HCT116 (cell line): ENCODE data around the gene EPC1. TPM values are rescaled to one million over a fixed set of nuclear protein-coding genes. Genes with fewer than 3 reads are reported as not detected.

Source experiments
- ATAC-seq: fragments of 200-7000 bp; cut with Tn5 transposase; 2 replicates; pipeline ENCODE4 v1.9.1; 2020; ENCODE audit warnings: mild to moderate bottlenecking, moderate library complexity
- BruUV-seq: library from RNA; stranded (reverse); fragments of 400-500 nt; replicated peaks from 2 replicates; lab custom pipeline; 2021; lab: Mats Ljungman, UMichigan
- CTCF ChIA-PET: fragments of 300-600 bp; sonication (Branson Sonifier 250); formaldehyde crosslinking; loops from one replicate; lab custom pipeline; 2021; ENCODE audit warnings: antibody characterized with exemption; lab: Charles Lee
- POLR2A ChIA-PET: fragments of 300-600, 350-600 bp; sonication (Branson Sonifier 250); formaldehyde crosslinking; loops from one replicate; lab custom pipeline; 2021; ENCODE audit warnings: antibody characterized with exemption; lab: Charles Lee
- RAD21 ChIA-PET, 2 experiments: fragments of 300-600 bp; sonication (Branson Sonifier 250); formaldehyde crosslinking; loops; one replicate each; lab custom pipeline; 2023; ENCODE audit warnings: low total read pairs in 2 of 2; ENCODE audit not compliant: uncharacterized antibody in 2 of 2, unreplicated experiment in 2 of 2, low non-redundant PET in 1 of 2; lab: Charles Lee
- DNase-seq: peaks from one replicate; pipeline ENCODE4 v3.0.0-alpha.2; 2010; ENCODE audit warnings: low read depth, low spot score
- H2AFZ ChIP-seq: fragments of 200-600 bp; shearing (Covaris generic), sonication (generic); 2 replicates; pipeline ENCODE4 v1.6.1; 2017; ENCODE audit warnings: low read depth, mixed run types, mixed read lengths, antibody characterized with exemption, low read length; ENCODE audit not compliant: poor library complexity, severe bottlenecking
- H3K27ac ChIP-seq: 2 replicates; pipeline ENCODE4 v1.5.1; 2012; ENCODE audit warnings: low read depth, low read length
- H3K27me3 ChIP-seq: fragments of 200-600 bp; sonication (generic); 2 replicates; pipeline ENCODE4 v1.6.1; 2016; ENCODE audit warnings: mixed run types, low read length, mixed read lengths; ENCODE audit not compliant: insufficient read depth
- H3K36me3 ChIP-seq, 2 experiments: fragments of 200-500 bp in 1 of 2; fragments of 200-600 bp in 1 of 2; sonication (Bioruptor generic) in 1 of 2; sonication (generic) in 1 of 2; 2 replicates each; pipeline versions ENCODE4 v1.5.1 to v1.6.1; 2014 to 2016; ENCODE audit warnings: low read length in 2 of 2, inconsistent platforms in 1 of 2, mixed read lengths in 1 of 2, mixed run types in 1 of 2; ENCODE audit not compliant: insufficient read depth in 2 of 2, control insufficient read depth in 1 of 2
- H3K4me1 ChIP-seq, 2 experiments: fragments of 200-600 bp in 1 of 2; sonication (generic) in 1 of 2; 2 replicates each; pipeline versions ENCODE4 v1.5.1 to v1.6.1; 2012 to 2017; ENCODE audit warnings: low read length in 2 of 2, inconsistent platforms in 1 of 2, mild to moderate bottlenecking in 1 of 2, mixed read lengths in 1 of 2, mixed run types in 1 of 2, moderate library complexity in 1 of 2; ENCODE audit not compliant: insufficient read depth in 2 of 2, control insufficient read depth in 1 of 2
- H3K4me2 ChIP-seq: fragments of 200-600 bp; sonication (generic); 2 replicates; pipeline ENCODE4 v1.6.1; 2017; ENCODE audit warnings: mixed run types, low read length, mixed read lengths
- H3K4me3 ChIP-seq, 2 experiments: fragments of 200-600 bp in 1 of 2; sonication (generic) in 1 of 2; replicated peaks in 1 of 2; 2 replicates each; pipeline ENCODE4 v1.5.1; 2011 to 2016; ENCODE audit warnings: low read length in 2 of 2, control low read depth in 1 of 2, low read depth in 1 of 2, mild to moderate bottlenecking in 1 of 2, mixed read lengths in 1 of 2, mixed run types in 1 of 2
- H3K79me2 ChIP-seq: fragments of 200-600 bp; sonication (generic); 2 replicates; pipeline ENCODE4 v1.6.1; 2017; ENCODE audit warnings: mild to moderate bottlenecking, mixed run types, low read length, moderate library complexity, mixed read lengths; ENCODE audit not compliant: insufficient read depth
- H3K9ac ChIP-seq: fragments of 200-600 bp; sonication (generic); 2 replicates; pipeline ENCODE4 v1.6.1; 2016; ENCODE audit warnings: low read length, mixed read lengths
- H3K9me2 ChIP-seq: fragments of 200-600 bp; sonication (generic), shearing (Covaris generic); 2 replicates; pipeline ENCODE4 v1.6.1; 2017; ENCODE audit warnings: mixed run types, mild to moderate bottlenecking, moderate library complexity; ENCODE audit not compliant: insufficient read depth
- H3K9me3 ChIP-seq, 2 experiments: fragments of 200-500 bp in 1 of 2; fragments of 200-600 bp in 1 of 2; sonication (Bioruptor generic) in 1 of 2; sonication (generic) in 1 of 2; 2 replicates each; pipeline ENCODE4 v1.6.1; 2014 to 2017; ENCODE audit warnings: low read length in 2 of 2, mixed read lengths in 2 of 2, inconsistent platforms in 1 of 2, low read depth in 1 of 2, mild to moderate bottlenecking in 1 of 2, mixed run types in 1 of 2, moderate library complexity in 1 of 2; ENCODE audit not compliant: control insufficient read depth in 1 of 2, insufficient read depth in 1 of 2
- H4K20me1 ChIP-seq: fragments of 200-600 bp; sonication (generic), shearing (Covaris generic); 2 replicates; pipeline ENCODE4 v1.6.1; 2017; ENCODE audit warnings: mixed run types, mild to moderate bottlenecking, moderate library complexity; ENCODE audit not compliant: insufficient read depth
- ATF3 ChIP-seq: IDR thresholded peaks from 2 replicates; pipeline ENCODE4 v1.6.1; 2012
- CBX3 ChIP-seq: IDR thresholded peaks from 2 replicates; pipeline ENCODE4 v1.6.1; 2012; ENCODE audit warnings: low read depth
- CEBPB ChIP-seq: IDR thresholded peaks from 2 replicates; pipeline ENCODE4 v1.6.1; 2012; ENCODE audit warnings: low read depth
- EGR1 ChIP-seq: IDR thresholded peaks from 2 replicates; pipeline ENCODE4 v1.6.1; 2012; ENCODE audit warnings: low read depth
- ELF1 ChIP-seq: IDR thresholded peaks from 2 replicates; pipeline ENCODE4 v1.6.1; 2012; ENCODE audit warnings: low read depth, borderline replicate concordance
- EZH2 ChIP-seq: fragments of 200-600 bp; sonication (generic); IDR thresholded peaks from 2 replicates; pipeline ENCODE4 v1.6.1; 2017; ENCODE audit warnings: antibody characterized with exemption, mixed run types
- EZH2phosphoT487 ChIP-seq: fragments of 200-600 bp; IDR thresholded peaks from 2 replicates; pipeline ENCODE4 v1.6.1; 2018; ENCODE audit warnings: antibody characterized with exemption, borderline replicate concordance
- FOSL1 ChIP-seq: IDR thresholded peaks from 2 replicates; pipeline ENCODE4 v1.6.1; 2012; ENCODE audit warnings: low read depth
- JUND ChIP-seq: IDR thresholded peaks from 2 replicates; pipeline ENCODE4 v1.6.1; 2012
- POLR2A ChIP-seq: IDR thresholded peaks from 2 replicates; pipeline ENCODE4 v1.7.0; 2011; ENCODE audit warnings: borderline replicate concordance; ENCODE audit not compliant: insufficient read depth, insufficient read length; ENCODE audit errors: extremely low read depth
- POLR2AphosphoS5 ChIP-seq: IDR thresholded peaks from 2 replicates; pipeline ENCODE4 v1.6.1; 2011; ENCODE audit warnings: mild to moderate bottlenecking, low read depth, low read length, moderate library complexity
- RAD21 ChIP-seq: IDR thresholded peaks from 2 replicates; pipeline ENCODE4 v1.6.1; 2012; ENCODE audit warnings: low read depth, mild to moderate bottlenecking
- REST ChIP-seq: IDR thresholded peaks from 2 replicates; pipeline ENCODE4 v1.6.1; 2012; ENCODE audit warnings: low read depth
- SIN3A ChIP-seq: IDR thresholded peaks from 2 replicates; pipeline ENCODE4 v1.6.1; 2012; ENCODE audit warnings: low read depth
- SP1 ChIP-seq: IDR thresholded peaks from 2 replicates; pipeline ENCODE4 v1.6.1; 2012; ENCODE audit warnings: low read depth
- SRF ChIP-seq: IDR thresholded peaks from 2 replicates; pipeline ENCODE4 v1.6.1; 2012; ENCODE audit warnings: low read depth
- TCF7L2 ChIP-seq: IDR thresholded peaks from 2 replicates; pipeline ENCODE4 v1.7.0; 2011; ENCODE audit warnings: borderline replicate concordance, inconsistent platforms; ENCODE audit not compliant: insufficient read depth, insufficient read length; ENCODE audit errors: extremely low read depth
- YY1 ChIP-seq: IDR thresholded peaks from 2 replicates; pipeline ENCODE4 v1.6.1; 2011; ENCODE audit warnings: low read length, low read depth, moderate library complexity, mild to moderate bottlenecking; ENCODE audit not compliant: insufficient replicate concordance; ENCODE audit errors: extremely low read depth
- ZFX ChIP-seq: fragments of 450-650 bp; IDR thresholded peaks from 2 replicates; pipeline ENCODE4 v1.6.1; 2017
- ZNF274 ChIP-seq: fragments of 200-500 bp; sonication (Bioruptor generic); IDR thresholded peaks from 2 replicates; pipeline ENCODE4 v1.6.1; 2014; ENCODE audit warnings: mild to moderate bottlenecking, low read depth, low read length, inconsistent platforms
- intact Hi-C: fragments of 100-400 bp; cut with micrococcal nuclease; formaldehyde crosslinking; loops from 2 replicates; pipeline ENCODE4 v1.10.0; 2022
- total RNA-seq: library from RNA; stranded (reverse); gene quantifications from one replicate; pipeline ENCODE4 v1.2.1, GENCODE V29; 2021; ENCODE audit not compliant: unreplicated experiment
- TF ChIP-seq, protein P1 (sequence below), 3 experiments: fragments of 200-600 bp in 1 of 3; sonication (generic) in 1 of 3; IDR thresholded peaks in 2 of 3; conservative IDR thresholded peaks in 1 of 3; 2 replicates each; pipeline ENCODE4 v1.5.1; 2012 to 2017; ENCODE audit warnings: low read depth in 2 of 3, low read length in 2 of 3, antibody characterized with exemption in 1 of 3, borderline replicate concordance in 1 of 3, control low read depth in 1 of 3, mild to moderate bottlenecking in 1 of 3, mixed read lengths in 1 of 3, mixed run types in 1 of 3, moderate library complexity in 1 of 3; ENCODE audit not compliant: insufficient read depth in 1 of 3
- TF ChIP-seq, protein P2 (sequence below): IDR thresholded peaks from 2 replicates; pipeline ENCODE4 v1.6.1; 2012

EPC1 gene
- total RNA-seq, 1 experiment from 2014 or later = 20.1 TPM

- Histone ChIP-seq H3K27me3 (no peaks in the 10 kb centered on the region), H3K27ac (no peak overlapping the region), H3K79me2 (no peaks in the 10 kb centered on the region), H3K36me3 (no peaks in the 10 kb centered on the region), H3K9me2 (no peaks in the 10 kb centered on the region), H3K9ac (no peak overlapping the region), H3K9me3 (no peaks in the 10 kb centered on the region), H3K4me3 (no peak overlapping the region), H4K20me1 (no peaks in the 10 kb centered on the region), H3K4me1 (peaks cover 0 to 23% of the 10 kb centered on the region in 2 experiments; a peak in 3 of 4 replicates), H2AFZ (peak overlapping the region; percentile 100), H3K4me2 (peak overlapping the region; percentile 11)
- intact Hi-C loops = loop anchor here (1.0 kb wide), 1 partner anchor 89 kb away; no protein-coding TSS in a partner anchor
- peak; percentile 57 for DNase-seq
- peak; percentile 68 for ATAC-seq
- CTCF ChIA-PET = interaction anchor here (0.6 to 2.1 kb wide), 12 partner anchors 10 to 752 kb away, joined by 3 to 8 read pairs (median 4); no protein-coding TSS in a partner anchor
- RAD21 ChIA-PET = interaction anchor here in 1 of 2 experiments (0.7 kb wide), 1 partner anchor 89 kb away, joined by 3 read pairs; no protein-coding TSS in a partner anchor
- BruUV-seq = no TSS peak
- POLR2A ChIA-PET = interaction anchor here (0.8 kb wide), 1 partner anchor 76 kb away, joined by 3 read pairs; no protein-coding TSS in a partner anchor
- TF ChIP-seq ELF1 = no peak
- TF ChIP-seq EZH2phosphoT487 = no peak
- TF ChIP-seq CEBPB = no peak
- TF ChIP-seq SP1 = no peak
- no peak for TF ChIP-seq ZNF274
- TF ChIP-seq, protein P1, sequence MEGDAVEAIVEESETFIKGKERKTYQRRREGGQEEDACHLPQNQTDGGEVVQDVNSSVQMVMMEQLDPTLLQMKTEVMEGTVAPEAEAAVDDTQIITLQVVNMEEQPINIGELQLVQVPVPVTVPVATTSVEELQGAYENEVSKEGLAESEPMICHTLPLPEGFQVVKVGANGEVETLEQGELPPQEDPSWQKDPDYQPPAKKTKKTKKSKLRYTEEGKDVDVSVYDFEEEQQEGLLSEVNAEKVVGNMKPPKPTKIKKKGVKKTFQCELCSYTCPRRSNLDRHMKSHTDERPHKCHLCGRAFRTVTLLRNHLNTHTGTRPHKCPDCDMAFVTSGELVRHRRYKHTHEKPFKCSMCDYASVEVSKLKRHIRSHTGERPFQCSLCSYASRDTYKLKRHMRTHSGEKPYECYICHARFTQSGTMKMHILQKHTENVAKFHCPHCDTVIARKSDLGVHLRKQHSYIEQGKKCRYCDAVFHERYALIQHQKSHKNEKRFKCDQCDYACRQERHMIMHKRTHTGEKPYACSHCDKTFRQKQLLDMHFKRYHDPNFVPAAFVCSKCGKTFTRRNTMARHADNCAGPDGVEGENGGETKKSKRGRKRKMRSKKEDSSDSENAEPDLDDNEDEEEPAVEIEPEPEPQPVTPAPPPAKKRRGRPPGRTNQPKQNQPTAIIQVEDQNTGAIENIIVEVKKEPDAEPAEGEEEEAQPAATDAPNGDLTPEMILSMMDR (IDR thresholded peaks at IDR 0.05 in 2 of 3, conservative IDR thresholded peaks at IDR 0.05 in 1 of 3; ENCODE audit: borderline replicate concordance in 1 of 3, insufficient read depth in 1 of 3, low read depth in 2 of 3, low read length in 2 of 3) = peak; percentile 81 to 94 (median 92)
- TF ChIP-seq FOSL1 = no peak
- TF ChIP-seq EGR1 = no peak
- peak; percentile 80 for TF ChIP-seq RAD21
- no peak for TF ChIP-seq ZFX
- no peak for TF ChIP-seq POLR2A
- no peak for TF ChIP-seq ATF3
- peak; percentile 47; the same call in 1 of the 2 replicates for TF ChIP-seq CBX3
- no peak for TF ChIP-seq EZH2
- TF ChIP-seq JUND = no peak
- TF ChIP-seq TCF7L2 = no peak
- peak; percentile 58 for TF ChIP-seq YY1
- no peak for TF ChIP-seq SIN3A
- TF ChIP-seq SRF = no peak
- TF ChIP-seq, protein P2, sequence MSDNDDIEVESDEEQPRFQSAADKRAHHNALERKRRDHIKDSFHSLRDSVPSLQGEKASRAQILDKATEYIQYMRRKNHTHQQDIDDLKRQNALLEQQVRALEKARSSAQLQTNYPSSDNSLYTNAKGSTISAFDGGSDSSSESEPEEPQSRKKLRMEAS = no peak; the same call in 1 of the 2 replicates
- TF ChIP-seq REST = no peak
- no peak for TF ChIP-seq POLR2AphosphoS5
These were observed 90.1 kb downstream of the EPC1 start for GRCh38 chr10:32256613-32257437.
